ENCODE data around the gene XRRA1. TPM values are rescaled to one million over a fixed set of nuclear protein-coding genes. Genes with fewer than 3 reads are reported as not detected.

Gene XRRA1
- total and polyA plus RNA-seq, 2 of the 13 experiments (the other 11 are each of a cell fraction or from before 2014, with no cell fraction given) = 7.6 to 10.5 TPM

GRCh38 chr11:74816664-74817063 is 132.2 kb downstream of the XRRA1 start:
- ChIA-PET POLR2A (no interaction called here), CTCF (ENCODE audit: low intra/inter-chr PET ratio, low total read pairs) (no interaction called here)
- H3K27ac ChIP-seq (ENCODE audit: extremely low read length, insufficient read depth, low read length) = no peak overlapping the region
- no peak for DNase-seq (ENCODE audit: low spot score)
- H2AFZ ChIP-seq (ENCODE audit: low read length) = no peak overlapping the region
- no peak overlapping the region for H3K4me3 ChIP-seq (replicated peaks in 1 of 3; ENCODE audit: insufficient read depth in 1 of 3, low read depth in 2 of 3, low read length in 3 of 3)
- no peaks in the 10 kb centered on the region for H3K9me3 ChIP-seq (ENCODE audit: low read length)
- no TSS peak for BruUV-seq (replicated peaks)
- H3K9ac ChIP-seq (ENCODE audit: insufficient read depth, low read depth, low read length) = no peak overlapping the region
- no peak for ATAC-seq
- intact Hi-C loops (cut with micrococcal nuclease; ENCODE audit: unreplicated experiment) = no loop called here
- TF ChIP-seq SP4 (CRISPR knock-in tag; IDR thresholded peaks at IDR 0.05) = no peak
- TF ChIP-seq, protein P1, sequence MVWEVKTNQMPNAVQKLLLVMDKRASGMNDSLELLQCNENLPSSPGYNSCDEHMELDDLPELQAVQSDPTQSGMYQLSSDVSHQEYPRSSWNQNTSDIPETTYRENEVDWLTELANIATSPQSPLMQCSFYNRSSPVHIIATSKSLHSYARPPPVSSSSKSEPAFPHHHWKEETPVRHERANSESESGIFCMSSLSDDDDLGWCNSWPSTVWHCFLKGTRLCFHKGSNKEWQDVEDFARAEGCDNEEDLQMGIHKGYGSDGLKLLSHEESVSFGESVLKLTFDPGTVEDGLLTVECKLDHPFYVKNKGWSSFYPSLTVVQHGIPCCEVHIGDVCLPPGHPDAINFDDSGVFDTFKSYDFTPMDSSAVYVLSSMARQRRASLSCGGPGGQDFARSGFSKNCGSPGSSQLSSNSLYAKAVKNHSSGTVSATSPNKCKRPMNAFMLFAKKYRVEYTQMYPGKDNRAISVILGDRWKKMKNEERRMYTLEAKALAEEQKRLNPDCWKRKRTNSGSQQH (CRISPR knock-in tag; IDR thresholded peaks at IDR 0.05; ENCODE audit: low read depth) = no peak
- no peak for TF ChIP-seq ZNF205 (CRISPR knock-in tag; IDR thresholded peaks at IDR 0.05)
- TF ChIP-seq GPN1 (CRISPR knock-in tag; IDR thresholded peaks at IDR 0.05; ENCODE audit: borderline replicate concordance) = no peak
- TF ChIP-seq ADNP (CRISPR knock-in tag; IDR thresholded peaks at IDR 0.05) = no peak
- TF ChIP-seq SP140L (CRISPR knock-in tag; IDR thresholded peaks at IDR 0.05; ENCODE audit: borderline replicate concordance) = no peak
- no peak for TF ChIP-seq SAP130 (CRISPR knock-in tag; IDR thresholded peaks at IDR 0.05; ENCODE audit: low read depth)
- no peak for TF ChIP-seq DPF2 (CRISPR knock-in tag; IDR thresholded peaks at IDR 0.05; ENCODE audit: borderline replicate concordance, low read depth)
- TF ChIP-seq NR2C2 (CRISPR knock-in tag; IDR thresholded peaks at IDR 0.05; ENCODE audit: borderline replicate concordance) = no peak
- no peak for TF ChIP-seq ZFP41 (CRISPR knock-in tag; IDR thresholded peaks at IDR 0.05; ENCODE audit: borderline replicate concordance)
- TF ChIP-seq, protein P2, sequence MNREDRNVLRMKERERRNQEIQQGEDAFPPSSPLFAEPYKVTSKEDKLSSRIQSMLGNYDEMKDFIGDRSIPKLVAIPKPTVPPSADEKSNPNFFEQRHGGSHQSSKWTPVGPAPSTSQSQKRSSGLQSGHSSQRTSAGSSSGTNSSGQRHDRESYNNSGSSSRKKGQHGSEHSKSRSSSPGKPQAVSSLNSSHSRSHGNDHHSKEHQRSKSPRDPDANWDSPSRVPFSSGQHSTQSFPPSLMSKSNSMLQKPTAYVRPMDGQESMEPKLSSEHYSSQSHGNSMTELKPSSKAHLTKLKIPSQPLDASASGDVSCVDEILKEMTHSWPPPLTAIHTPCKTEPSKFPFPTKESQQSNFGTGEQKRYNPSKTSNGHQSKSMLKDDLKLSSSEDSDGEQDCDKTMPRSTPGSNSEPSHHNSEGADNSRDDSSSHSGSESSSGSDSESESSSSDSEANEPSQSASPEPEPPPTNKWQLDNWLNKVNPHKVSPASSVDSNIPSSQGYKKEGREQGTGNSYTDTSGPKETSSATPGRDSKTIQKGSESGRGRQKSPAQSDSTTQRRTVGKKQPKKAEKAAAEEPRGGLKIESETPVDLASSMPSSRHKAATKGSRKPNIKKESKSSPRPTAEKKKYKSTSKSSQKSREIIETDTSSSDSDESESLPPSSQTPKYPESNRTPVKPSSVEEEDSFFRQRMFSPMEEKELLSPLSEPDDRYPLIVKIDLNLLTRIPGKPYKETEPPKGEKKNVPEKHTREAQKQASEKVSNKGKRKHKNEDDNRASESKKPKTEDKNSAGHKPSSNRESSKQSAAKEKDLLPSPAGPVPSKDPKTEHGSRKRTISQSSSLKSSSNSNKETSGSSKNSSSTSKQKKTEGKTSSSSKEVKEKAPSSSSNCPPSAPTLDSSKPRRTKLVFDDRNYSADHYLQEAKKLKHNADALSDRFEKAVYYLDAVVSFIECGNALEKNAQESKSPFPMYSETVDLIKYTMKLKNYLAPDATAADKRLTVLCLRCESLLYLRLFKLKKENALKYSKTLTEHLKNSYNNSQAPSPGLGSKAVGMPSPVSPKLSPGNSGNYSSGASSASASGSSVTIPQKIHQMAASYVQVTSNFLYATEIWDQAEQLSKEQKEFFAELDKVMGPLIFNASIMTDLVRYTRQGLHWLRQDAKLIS (CRISPR knock-in tag; IDR thresholded peaks at IDR 0.05) = no peak
- no peak for TF ChIP-seq HDAC1 (CRISPR knock-in tag; IDR thresholded peaks at IDR 0.05)
- no peak for TF ChIP-seq NBN (conservative IDR thresholded peaks at IDR 0.05)
- no peak for TF ChIP-seq POGZ (CRISPR knock-in tag; IDR thresholded peaks at IDR 0.05)
- in situ Hi-C loops (cut with HindIII; ENCODE audit: extremely low pct_ligation_motif_present, low pct_unique_long_range_greater_than_20kb) = no loop called here
- H3K27me3 ChIP-seq (ENCODE audit: control insufficient read depth in 1 of 2, insufficient read depth in 2 of 2, low read length in 2 of 2) = no peaks in the 10 kb centered on the region
- no peaks in the 10 kb centered on the region for H4K20me1 ChIP-seq (ENCODE audit: insufficient read depth, low read length)
- H3K79me2 ChIP-seq (ENCODE audit: insufficient read depth, low read length) = no peaks in the 10 kb centered on the region
- no peak for FAIRE-seq
- H3K4me2 ChIP-seq (ENCODE audit: low read depth, low read length) = no peak overlapping the region
- peaks cover 10 to 51% of the 10 kb centered on the region in 2 experiments for H3K36me3 ChIP-seq (replicated peaks in 1 of 2; ENCODE audit: control insufficient read depth in 1 of 2, insufficient read depth in 2 of 2, low read length in 2 of 2)
- peaks cover 22% of the 10 kb centered on the region for H3K4me1 ChIP-seq (ENCODE audit: insufficient read depth, low read length)
- 93% methylated on average over 2 of the region's 2 CpGs for WGBS (ENCODE audit: low lambda C conversion rate)
